Stimulated activated CD8-positive, alpha-beta memory T cell treated with anti-CD3 and anti-CD28 coated beads, Interleukin-4, amount 100 ng/mL, for 4 hours (primary cell): ENCODE measurements around the gene CC2D1A.
"Not testable (repeated sequence)": the region's sequence is repeated elsewhere in the genome, so short reads cannot be mapped to it uniquely, and the experiment has no call there.

ENCODE experiments used
- DNase-seq, 2 donors: peaks; one replicate each; pipeline ENCODE4 v3.0.0-alpha.2; 2020; ENCODE audit warnings: low read depth in 2 of 2, low spot score in 1 of 2

CC2D1A gene

DNA sequence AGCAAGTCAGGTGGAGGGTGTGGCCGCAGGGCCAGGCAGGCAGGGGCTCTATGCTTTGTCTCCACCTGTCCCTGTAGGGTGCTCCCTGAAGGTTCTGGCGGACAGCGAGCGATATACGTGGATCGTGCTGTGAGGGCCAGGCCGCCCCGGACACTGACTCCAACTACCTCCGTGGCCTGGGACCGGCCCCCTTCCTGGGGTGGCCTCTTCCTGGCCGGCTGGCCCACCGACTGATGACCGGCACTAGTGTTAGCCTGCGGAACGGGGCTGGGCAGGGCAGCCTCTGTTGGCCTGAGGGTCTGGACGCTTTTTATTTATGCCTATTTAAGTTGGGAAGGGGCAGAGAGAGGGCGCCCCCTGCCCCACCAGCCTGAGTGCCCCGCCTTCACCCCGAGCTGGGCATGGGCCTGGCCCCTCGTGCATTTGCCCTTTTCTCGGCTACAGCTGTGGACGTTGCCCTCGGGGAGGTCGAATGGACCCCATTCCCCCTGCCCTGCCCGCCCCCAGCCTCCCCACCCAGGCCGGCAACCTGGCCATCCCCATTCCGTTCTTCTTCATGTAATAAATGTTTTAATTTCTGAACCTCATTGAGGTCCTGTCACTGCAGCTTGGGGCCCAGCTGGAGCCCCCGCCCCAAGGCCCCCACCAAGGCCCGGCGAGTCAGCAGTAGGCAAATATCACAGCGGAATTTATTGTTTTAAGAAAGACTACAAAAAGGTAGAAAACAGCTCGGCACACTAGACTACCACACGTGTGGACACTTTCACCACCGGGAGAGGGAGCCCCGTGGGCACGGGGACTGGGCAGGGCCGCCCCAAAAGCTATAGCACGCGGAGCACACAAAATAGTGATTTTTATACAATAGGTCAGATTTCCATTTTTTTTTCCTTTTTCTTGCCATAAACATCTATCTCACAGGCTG lies 55.1 kb downstream of the CC2D1A start:
- DNase-seq, result no peak

DNA sequence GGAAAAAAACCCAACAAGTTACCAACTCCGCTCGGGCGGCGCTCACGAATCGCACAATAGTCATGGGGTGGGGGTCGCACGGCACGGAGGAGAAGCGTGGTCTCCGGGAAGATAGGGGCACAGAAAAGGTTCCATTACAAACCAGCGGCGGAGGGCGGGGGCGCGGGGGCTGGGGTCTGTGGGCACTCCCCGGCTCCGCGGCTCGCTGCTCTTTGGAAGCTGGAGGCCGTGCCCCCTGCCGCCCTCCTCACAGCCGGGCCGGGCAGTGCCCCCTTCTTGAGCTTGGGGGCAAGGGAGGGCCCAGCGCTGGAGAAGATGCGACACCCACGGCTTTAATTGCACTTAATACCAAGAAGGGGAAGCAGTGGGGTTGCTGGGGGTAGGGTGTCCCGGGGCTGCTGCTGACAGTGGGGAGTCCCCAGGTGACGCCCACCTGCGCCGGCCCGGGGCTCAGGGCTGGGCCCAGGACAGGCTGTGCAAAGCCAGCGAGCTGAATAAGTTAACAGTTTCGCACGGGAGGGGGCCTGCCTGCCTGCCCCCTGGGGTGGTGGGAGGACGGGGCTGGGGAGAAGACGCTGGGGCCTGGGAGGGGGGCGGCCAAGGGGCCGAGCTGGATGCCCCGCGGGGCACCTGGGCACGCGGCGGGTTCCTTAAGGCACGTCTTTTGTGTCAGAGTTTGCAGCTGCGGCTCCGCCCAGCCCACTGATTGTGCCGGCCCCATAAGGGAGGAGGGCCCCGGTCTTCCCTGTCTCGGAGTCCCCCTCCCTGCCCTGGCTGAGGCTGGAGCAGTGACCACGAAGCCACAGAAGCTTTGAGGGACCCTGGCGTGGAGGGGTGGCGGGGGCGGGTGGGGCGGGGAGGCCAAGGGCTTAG lies 56.1 kb downstream of the CC2D1A start:
- DNase-seq, result no peak

DNA sequence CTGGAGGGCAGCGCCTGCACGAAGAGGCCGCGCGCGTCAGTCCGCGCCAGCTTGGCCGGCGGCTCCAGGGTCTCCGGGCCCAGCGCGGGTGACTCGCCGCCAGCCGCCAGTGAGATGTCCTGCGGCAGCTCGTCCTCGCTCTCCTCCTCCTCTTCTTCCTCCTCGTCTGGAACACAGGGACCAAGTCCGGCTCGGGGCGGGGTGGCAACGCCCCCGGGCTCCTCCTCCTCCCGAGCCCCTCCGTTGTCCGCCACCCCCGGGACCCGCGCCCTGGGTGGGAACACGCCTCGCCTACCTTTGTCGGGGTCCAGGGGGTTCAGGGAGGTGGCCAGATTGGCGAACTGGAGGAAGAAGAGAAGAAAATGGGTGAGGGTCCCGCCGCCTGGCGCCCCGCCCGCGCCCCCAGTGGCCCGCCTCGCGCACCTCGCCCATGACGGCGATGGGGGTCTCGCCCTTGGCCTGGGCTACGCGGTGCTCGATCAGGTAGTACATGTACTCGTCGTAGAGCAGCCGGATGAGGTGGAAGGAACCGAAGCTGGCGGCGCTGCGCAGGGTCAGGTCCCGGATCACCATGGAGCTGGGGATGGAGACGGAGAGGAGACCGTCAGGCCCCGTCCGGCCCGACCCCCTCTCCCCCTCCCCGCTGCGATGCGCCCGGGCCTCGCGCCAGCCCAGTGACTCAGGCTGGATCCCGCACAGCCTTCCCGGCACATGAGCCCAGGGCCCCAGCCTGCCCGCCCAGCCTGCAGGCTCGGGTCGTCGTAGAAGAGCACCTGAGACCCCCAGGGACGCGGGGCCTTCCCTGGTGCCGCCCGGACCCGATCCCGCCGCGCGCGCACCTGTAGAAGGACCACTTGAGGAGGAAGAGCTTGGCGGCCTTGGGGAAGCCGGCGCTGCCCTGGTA lies 57.0 kb downstream of the CC2D1A start:
- DNase-seq, result no peak

DNA sequence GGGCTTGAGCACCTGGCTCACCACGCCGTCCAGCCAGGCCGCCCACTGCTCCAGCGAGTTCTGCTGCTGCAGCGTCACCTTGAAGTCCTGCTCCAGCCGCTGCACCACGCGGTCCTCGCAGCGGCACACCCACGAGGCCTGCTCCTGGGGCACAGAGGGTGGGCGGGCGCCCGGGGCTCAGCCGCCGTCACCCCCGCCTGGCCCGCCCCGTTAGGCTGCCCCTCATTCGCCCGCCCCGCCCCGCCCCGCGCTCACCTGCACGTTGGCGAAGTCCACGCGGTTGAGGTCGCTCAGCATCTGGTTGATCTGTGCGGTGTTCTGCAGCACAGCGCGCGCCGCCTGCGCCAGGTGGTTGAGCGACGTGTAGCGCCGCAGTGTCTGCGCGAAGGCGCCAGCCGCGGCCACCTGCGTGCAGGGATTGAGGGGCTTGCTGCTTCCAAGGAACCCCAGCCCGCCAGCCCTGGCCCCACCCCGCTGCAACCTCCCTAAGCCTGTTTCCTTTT lies 57.7 kb downstream of the CC2D1A start:
- no peak for DNase-seq

DNA sequence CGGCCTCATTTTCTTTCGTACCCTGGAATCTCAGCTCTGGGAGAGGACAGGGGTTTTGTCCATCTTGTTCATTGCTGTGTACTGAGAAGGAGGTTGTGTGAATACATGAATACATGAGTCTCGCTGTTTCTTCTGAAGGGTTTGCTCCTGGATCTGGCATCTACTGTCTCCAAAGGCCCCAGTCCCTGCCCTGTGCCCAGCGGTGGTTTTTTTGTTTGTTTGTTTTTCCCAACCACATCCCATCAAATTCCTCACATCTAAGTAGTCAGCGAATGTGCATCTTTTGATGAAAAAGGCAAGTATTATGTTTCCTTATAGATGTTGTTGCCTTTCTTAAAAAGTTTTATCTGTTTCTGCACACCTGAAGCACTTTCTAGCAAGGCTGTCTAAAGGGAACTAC lies 58.8 kb downstream of the CC2D1A start:
- no peak for DNase-seq

DNA sequence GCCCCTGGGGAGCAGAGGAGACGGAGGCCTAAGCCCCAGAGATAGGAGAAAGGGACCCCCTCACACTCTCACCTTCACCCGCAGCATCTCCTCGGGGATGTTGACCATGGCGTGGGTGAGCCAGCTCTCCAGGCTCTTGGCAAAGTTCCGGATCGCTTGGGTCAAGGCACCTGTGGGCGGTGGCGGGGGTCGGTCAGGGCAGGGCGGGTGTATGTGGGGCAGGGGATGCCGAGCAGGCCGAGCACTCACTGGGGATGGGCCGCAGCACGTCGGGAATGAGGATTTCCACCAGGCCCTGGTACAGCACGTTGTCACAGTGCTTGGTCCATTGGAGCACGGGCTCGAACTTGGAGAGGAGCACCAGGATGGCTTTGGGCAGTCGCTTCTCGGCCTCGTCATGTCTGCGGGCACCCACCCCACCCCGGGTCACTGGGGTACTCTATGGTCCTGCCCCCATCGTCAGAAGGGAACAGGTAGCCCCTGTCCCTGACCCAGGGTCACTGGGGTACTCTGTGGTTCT lies 59.4 kb downstream of the CC2D1A start:
- DNase-seq, result no peak

DNA sequence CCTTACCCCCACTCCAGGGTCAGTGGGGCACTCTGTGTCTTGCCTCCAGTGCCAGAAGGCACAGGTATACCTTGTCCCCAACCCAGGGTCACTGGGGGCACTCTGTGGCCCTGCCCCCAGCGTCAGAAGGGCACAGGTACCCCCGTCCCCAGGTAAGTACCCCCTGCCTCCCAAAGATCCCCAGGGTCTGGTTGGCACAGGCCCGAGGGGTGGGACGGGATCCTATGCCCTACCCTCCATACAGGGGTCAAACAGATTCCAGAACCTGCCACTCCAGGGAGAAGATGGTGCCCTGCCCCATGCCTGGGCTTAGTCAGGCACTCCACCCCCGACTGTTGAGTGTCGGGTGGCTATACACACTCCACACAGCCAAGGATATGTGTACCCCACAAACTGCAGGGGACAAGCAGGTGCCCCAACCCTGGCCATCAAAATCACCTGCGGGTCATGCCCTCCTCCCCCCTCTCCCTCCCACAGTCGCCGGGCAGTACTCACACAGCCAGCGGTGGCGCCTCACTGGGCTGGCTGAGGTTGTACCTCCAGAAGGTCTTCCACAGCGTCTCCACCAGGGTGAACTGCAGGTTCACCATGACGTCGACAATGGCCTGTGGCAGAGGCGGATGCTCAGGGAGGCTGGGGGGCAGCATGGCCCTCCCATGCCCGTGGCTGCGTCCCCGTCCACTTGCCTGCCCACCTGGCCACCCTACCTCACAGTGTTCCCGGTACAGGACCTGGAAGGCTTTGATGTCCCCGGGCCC lies 60.1 kb downstream of the CC2D1A start:
- DNase-seq, result no peak

DNA sequence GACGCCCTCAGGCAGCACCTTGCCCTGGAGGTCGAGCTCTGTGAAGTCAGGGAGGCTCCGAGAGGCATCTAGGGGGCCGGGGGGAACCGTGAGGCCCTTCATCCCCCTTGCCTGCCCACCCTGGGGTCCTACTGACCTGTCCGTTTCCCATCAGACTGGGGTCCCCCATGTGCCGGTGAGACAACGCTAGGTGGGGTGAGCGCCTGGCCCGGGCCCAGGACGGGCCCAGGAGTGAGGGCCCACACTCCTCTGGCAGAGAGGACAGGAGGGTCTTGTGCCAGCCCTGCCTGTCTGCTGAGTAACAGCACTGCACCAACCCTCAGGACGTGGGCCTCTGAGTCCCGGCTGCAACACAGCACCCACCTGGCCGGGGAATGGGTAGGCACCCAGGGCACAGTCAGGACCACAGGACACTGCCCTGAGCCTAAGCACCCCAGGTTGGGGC lies 60.7 kb downstream of the CC2D1A start:
- DNase-seq, result no peak

DNA sequence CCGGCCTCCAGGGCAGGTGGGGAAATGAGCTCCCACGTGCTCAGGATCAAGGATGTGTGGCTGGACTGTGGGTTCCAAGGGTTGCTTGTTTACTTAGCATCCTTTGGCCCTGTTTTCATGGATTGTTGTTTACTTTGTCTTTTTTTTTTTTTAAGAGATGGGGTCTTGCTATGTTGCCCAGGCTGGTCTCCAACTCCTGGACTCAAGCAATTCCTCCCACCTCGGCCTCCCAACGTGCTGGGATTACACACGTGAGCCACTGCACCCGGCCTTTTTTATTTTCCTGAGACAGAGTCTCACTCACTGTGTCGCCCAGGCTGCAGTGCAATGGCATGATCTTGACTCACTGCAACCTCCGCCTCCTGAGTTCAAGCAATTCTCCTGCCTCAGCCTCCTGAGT lies 61.2 kb downstream of the CC2D1A start:
- not testable (repeated sequence) for DNase-seq

DNA sequence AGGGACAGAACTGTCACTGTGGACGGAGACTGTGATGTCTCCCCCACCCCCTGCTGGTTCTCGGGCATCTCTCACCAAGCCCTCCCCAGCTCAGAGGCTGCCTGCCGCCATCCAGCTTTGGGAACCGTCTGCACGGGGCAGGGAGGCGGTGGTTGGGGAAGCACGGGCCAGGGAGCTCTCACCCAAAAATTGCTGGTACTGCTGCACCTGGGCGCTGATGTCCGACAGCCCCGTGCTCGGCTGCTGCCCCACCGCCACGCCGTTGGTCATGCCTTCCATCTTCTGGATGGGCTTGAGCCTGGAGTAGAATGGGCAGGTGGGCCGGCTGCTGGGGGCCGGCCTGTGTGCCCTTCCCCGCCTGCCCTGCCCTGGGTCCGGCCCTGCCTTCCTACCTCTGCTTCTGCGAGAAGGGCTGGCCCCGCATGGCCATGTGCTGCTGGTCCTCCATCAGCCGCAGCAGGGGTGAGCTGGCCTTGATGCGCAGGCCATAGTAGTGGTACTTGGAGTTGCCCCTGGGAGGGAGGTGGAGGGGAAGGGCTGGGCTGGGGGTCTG lies 62.5 kb downstream of the CC2D1A start:
- DNase-seq, result no peak

DNA sequence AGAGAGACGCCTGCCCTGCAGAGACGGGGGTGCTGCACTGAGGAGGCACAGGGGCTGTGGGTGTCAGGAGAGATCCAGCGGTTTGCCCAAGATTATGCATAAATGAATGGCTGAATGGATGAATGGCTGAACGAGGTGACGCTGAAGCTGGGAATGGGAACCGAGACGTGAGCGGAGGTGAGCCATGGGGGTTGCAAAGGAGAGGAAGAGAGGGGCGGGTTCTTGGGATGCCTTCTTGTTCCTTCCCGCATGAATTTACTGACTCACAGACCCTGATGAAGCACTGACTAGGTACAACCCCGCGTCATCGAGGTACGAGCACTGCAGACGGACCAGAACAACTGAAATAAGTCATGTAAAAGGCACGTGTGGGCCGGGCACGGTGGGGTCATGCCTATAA lies 63.0 kb downstream of the CC2D1A start:
- no peak for DNase-seq

DNA sequence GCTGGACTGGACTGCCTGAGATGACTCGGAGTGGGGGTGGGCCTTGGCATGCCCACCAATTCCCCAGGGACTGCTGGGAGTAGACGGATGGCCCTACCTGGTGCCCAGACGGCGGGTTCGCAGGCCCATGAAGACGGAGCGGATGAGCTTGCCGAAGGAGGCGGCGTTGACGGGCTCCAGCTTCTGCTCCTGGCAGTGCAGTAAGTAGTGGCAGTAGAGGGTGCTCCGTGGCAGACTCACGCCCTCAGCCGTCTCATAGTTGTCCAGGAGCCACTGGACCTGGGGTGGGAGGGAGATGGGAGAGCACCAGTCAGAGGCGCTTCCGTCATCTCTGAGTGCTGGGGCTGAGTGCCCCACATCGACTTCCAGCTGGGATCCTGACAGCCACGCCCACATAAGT lies 63.9 kb downstream of the CC2D1A start:
- DNase-seq, result no peak

DNA sequence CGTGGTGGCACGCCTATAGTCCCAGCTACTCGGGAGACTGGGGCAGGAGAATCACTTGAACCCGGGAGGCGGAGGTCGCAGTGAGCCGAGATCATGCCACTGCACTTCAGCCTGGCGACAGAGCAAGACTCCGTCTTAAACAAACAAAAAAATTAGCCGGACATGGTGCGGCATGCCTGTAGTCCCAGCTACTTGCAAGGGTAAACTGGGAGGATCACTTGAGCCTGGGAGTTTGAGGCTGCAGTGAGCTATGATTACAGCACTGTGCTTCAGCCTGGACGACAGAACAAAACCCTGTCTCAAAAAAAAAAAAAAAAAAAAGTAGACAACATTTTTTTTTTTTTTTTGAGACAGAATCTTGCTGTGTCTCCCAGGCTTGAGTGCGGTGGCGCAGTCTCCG lies 65.9 kb downstream of the CC2D1A start:
- DNase-seq, result not testable (repeated sequence)

DNA sequence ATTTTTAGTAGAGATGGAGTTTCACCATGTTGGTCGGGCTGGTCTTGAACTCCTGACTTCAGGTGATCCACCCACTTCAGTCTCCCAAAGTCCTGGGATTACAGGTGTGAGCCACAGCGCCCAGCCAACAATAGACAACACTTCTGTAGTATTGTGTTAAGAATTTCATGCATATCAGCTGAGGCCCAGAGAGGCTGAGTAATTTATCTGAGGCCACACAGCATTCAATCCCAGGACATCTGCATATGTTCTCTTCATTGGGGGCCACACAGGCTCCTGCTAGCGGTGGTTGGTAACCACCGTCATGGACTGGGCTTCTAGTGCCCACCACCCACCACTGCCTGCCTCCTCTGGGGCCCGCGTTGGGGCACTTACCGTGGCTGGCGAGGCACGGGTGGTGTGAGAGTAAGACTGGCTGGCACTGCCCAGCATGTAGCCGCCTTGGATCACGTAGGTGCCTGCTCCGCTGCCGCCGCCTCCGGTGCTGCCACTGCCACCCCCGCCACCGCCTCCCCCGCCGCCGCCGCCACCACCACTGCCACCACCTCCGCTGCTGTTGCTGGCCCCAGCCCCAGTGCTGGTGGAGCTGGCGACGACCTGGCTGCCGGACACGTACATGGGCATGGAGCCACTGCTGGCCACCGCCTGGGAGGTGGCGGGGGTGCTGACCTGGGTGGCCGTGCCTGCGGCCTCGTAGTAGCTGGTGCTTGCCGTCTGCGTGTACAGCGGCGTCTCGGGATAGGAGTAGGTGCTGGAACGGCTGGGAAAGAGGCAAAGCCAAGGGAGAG lies 66.6 kb downstream of the CC2D1A start:
- no peak for DNase-seq

DNA sequence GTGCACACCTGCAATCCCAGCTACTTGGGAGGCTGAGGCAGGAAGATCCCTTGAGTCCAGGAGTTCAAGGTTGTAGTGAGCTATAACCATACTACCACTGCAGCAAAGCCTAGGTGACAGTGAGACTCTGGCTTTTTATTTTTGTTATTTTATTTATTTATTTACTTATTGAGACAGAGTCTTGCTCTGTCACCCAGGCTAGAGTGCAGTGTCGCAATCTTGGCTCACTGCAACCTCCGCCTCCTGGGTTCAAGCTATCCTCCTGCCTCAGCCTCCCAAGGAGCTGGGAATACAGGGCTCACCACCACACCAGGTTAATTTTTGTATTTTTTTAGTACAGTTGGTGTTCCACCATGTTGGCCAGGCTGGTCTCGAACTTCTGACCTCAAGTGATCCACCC lies 67.5 kb downstream of the CC2D1A start:
- DNase-seq, result not testable (repeated sequence)

DNA sequence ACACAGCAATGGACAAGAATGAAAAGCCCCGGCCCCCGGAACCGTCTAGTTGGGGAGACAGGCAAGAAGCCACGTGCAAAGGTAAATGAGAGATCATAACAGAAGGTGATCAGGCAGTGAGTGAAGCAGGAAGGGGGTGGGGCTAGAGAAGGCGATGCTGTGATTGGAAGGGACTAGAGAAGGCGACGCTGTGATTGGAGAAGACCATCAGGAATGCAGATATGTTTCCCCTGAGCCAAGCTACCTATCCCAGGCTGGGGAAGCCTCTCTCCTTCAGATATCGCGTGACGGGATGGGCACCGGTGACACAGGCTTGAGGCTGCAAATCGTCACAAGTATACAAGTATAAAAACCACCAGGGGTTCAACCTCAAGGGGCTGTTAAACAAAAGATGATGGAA lies 68.1 kb downstream of the CC2D1A start:
- DNase-seq, result no peak

DNA sequence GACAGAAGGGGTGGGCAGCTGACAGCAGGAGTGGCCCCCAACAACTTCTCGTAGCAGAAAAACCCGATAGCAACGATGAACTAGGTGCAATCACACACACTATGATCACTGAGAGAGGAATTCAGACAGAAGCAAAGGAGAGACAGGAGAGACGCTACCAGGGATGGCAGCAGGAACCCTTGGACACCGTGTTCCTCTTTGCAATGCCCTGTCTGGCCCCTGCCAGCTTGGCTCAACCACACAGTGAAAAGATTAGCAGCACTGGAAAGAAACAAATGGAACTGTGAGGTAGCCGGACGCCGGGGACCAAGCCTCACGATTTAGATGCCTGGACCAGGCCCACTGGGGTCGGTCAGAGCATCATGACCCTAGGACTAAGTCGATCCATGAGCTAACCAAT lies 69.9 kb downstream of the CC2D1A start:
- no peak for DNase-seq

DNA sequence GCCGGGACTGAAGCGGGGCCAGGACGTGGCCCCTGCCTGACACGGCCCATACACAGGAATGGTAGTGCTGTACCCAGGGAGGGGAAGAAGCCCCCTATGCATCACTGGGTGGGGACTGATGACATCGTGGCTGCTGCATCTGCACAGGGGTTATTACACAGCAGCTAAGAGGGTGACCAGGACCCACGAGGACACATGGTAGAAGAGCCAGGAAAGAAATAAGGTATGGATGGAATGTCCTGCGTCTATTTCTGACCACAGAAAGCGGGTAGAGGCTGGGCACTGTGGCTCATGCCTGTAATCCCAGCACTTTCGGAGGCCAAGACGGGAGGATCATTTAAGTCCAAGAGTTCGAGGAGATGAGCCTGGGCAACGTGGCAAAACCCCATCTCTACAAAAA lies 70.4 kb downstream of the CC2D1A start:
- no peak for DNase-seq

DNA sequence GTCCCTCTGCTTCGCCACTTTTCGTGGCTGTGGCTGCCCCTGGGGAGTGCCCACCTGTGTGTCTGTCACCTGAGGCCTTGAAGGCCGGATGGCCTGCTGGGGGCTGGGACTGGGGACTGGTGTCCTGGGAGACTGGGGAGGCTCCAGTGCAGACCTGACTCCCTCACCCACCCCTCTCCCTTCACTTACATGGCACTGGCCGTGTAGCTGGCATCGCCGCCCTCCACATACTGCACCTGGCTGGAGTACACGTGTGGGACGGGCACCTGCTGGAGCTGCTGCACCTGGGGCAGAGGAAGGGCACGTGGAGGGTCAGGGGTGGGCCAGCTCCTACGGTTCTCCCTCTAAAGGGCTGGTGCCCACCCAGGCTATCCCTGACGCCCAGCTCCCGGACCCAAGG lies 71.8 kb downstream of the CC2D1A start:
- no peak for DNase-seq
